ENCODE measurements around the gene SUMO4. TPM values are rescaled to one million over a fixed set of nuclear protein-coding genes. Genes with fewer than 3 reads are reported as not detected.

The SUMO4 gene
- total and polyA plus RNA-seq, 2 of the 8 experiments (the other 6 are each of a cell fraction or from before 2014, with no cell fraction given), result 0.09 to 1.3 TPM

DNA sequence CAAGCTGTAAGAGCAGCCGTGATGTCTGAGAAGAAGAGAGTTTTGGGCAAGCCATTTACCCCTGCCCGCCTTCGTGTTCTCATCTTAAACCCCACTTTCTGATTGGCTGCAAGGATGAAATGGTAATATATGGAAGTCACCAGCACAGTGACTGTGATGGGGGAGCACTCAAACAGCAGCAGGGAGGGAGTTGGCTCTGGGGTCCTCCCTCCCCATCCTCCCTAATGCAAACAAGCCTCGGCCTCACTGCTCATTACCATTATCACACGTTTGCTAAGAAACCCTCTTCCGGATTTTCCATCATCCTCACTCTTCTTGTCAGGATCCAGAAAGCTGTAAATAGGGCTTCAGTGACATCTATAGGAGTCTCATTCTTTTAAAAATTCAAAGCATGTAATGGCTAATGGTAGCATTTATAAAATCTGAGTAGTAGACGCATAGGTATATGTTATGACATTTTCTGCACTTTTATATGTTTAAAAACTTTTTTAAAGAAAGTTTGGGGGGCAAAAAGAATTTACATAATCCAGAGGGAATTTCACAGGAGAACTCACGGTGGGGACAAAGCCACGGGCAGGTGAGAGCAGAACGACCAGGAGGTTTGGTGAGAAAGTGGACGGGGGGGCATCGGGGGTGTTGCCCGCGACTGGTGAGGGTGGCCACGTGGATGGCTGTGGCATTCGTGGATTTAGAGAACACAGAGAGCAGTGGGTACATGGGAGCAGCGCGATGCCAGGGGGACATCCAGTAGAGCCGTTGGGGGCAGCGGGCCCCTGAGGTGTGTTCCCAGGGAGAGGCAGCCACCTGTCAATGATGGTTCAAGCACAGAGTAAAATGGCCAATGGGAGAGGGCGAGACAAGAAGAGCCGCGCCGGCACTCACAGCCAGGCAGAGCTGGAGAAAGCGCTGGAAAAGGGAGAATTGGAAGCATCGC, 29.6 kb downstream of the SUMO4 start:
- no peak overlapping the region for H2BK12ac ChIP-seq (ENCODE audit: low read depth, low read length)
- no peak overlapping the region for H3K4ac ChIP-seq (replicated peaks; ENCODE audit: insufficient read length, low read depth, low read length)
- H2BK20ac ChIP-seq (ENCODE audit: low read length), result no peak overlapping the region
- H2AK5ac ChIP-seq (ENCODE audit: low read depth, low read length), result no peak overlapping the region
- no peaks in the 10 kb centered on the region for H3K79me2 ChIP-seq (ENCODE audit: control insufficient read depth in 1 of 2, insufficient read depth in 2 of 2, low read length in 2 of 2)
- no peak overlapping the region for H3K4me3 ChIP-seq (ENCODE audit: extremely low read depth in 1 of 4, insufficient read depth in 2 of 4, low read depth in 3 of 4, low read length in 4 of 4)
- 88% methylated on average over 26 of the region's 26 CpGs; no CpG with 5 or more reads in 1 of the 2 experiments for WGBS, 2 experiments (ENCODE audit: extremely low coverage in 1 of 2, insufficient coverage in 1 of 2, insufficient read length in 1 of 2, insufficient replicate concordance in 2 of 2, low coverage in 1 of 2, low lambda C conversion rate in 2 of 2, missing lambda C conversion rate in 1 of 2)
- H4K5ac ChIP-seq (ENCODE audit: insufficient read length, low read depth, low read length), result no peak overlapping the region
- H3K9ac ChIP-seq (replicated peaks in 1 of 4; ENCODE audit: extremely low read depth in 1 of 4, low read depth in 3 of 4, low read length in 3 of 4), result no peak overlapping the region
- no peak overlapping the region for H3K56ac ChIP-seq (replicated peaks; ENCODE audit: insufficient read length, low read depth, low read length)
- ChIA-PET CTCF (ENCODE audit: partially characterized antibody) (interaction anchor here (0.5 to 2.2 kb wide), 9 partner anchors 9 to 401 kb away, joined by 3 to 5 read pairs (median 3); no protein-coding TSS in a partner anchor), POLR2A (ENCODE audit: partially characterized antibody) (no interaction called here)
- H4K20me1 ChIP-seq (replicated peaks in 1 of 2; ENCODE audit: control insufficient read depth in 1 of 2, insufficient read depth in 2 of 2, low read length in 2 of 2), result no peaks in the 10 kb centered on the region
- no peak overlapping the region for H3K4me2 ChIP-seq (ENCODE audit: insufficient read depth in 1 of 2, low read depth in 2 of 2, low read length in 2 of 2)
- FAIRE-seq (no peak), DNase-seq (ENCODE audit: low read depth in 1 of 2, low spot score in 2 of 2) (peak in 1 of 2 experiments; percentile 35)
- H3K18ac ChIP-seq (ENCODE audit: extremely low read depth, low read length), result no peak overlapping the region
- 0 out of 2 replicates have a peak overlapping the region, but pooled peaks have one; percentile 24 for H2BK15ac ChIP-seq (ENCODE audit: low read length)
- H3K23me2 ChIP-seq (ENCODE audit: low read depth, low read length), result no peaks in the 10 kb centered on the region
- no peak overlapping the region for H2BK5ac ChIP-seq (ENCODE audit: low read depth, low read length)
- no peak overlapping the region for H4K91ac ChIP-seq (replicated peaks; ENCODE audit: insufficient read length, low read length)
- no peak overlapping the region for H2BK120ac ChIP-seq (replicated peaks; ENCODE audit: low read depth, low read length)
- no peak overlapping the region; the same call in 1 of the 2 replicates for H4K8ac ChIP-seq (ENCODE audit: extremely low read depth, insufficient read depth, low read length)
- H3K27ac ChIP-seq (ENCODE audit: low read depth, low read length), result no peak overlapping the region
- no peak overlapping the region for H3K23ac ChIP-seq (ENCODE audit: insufficient read length)
- no peak overlapping the region for H3K14ac ChIP-seq (ENCODE audit: insufficient read length)
- H3K4me1 ChIP-seq (replicated peaks in 1 of 4; ENCODE audit: control insufficient read depth in 3 of 4, insufficient read depth in 4 of 4, low read length in 3 of 4), result peaks cover 0 to 2% (median under 1%) of the 10 kb centered on the region in 4 experiments; a peak in 1 of 7 replicates
- no peak overlapping the region for H2AFZ ChIP-seq (ENCODE audit: low read length)
- no peaks in the 10 kb centered on the region for H3K9me3 ChIP-seq (ENCODE audit: insufficient read depth in 2 of 2, low read depth in 1 of 2, low read length in 1 of 2)
- H3K79me1 ChIP-seq (ENCODE audit: low read depth, low read length), result no peaks in the 10 kb centered on the region
- H3K36me3 ChIP-seq (ENCODE audit: control insufficient read depth in 2 of 4, insufficient read depth in 4 of 4, low read length in 3 of 4), result no peaks in the 10 kb centered on the region
- H3K27me3 ChIP-seq (replicated peaks in 1 of 4; ENCODE audit: control insufficient read depth in 3 of 4, extremely low read depth in 1 of 4, insufficient read depth in 3 of 4, low read length in 3 of 4), result no peaks in the 10 kb centered on the region
- TF ChIP-seq JUN (IDR thresholded peaks at IDR 0.05; ENCODE audit: low read depth, low read length) (no peak), RBBP5 (IDR thresholded peaks at IDR 0.05; ENCODE audit: borderline replicate concordance, low read depth, low read length) (no peak), SRF (IDR thresholded peaks at IDR 0.05; ENCODE audit: low read depth, low read length) (no peak), POLR2AphosphoS5 (IDR thresholded peaks at IDR 0.05; ENCODE audit: low read depth, low read length) (no peak), SP1 (IDR thresholded peaks at IDR 0.05; ENCODE audit: low read depth, low read length) (no peak), HDAC2 (IDR thresholded peaks at IDR 0.05; ENCODE audit: borderline replicate concordance in 1 of 2, low read depth in 2 of 2, low read length in 2 of 2) (no peak), NRF1 (IDR thresholded peaks at IDR 0.05; ENCODE audit: low read depth, low read length) (no peak), ZNF274 (IDR thresholded peaks at IDR 0.05; ENCODE audit: borderline replicate concordance, extremely low read depth, low read length) (no peak)
- TF ChIP-seq, protein P1, sequence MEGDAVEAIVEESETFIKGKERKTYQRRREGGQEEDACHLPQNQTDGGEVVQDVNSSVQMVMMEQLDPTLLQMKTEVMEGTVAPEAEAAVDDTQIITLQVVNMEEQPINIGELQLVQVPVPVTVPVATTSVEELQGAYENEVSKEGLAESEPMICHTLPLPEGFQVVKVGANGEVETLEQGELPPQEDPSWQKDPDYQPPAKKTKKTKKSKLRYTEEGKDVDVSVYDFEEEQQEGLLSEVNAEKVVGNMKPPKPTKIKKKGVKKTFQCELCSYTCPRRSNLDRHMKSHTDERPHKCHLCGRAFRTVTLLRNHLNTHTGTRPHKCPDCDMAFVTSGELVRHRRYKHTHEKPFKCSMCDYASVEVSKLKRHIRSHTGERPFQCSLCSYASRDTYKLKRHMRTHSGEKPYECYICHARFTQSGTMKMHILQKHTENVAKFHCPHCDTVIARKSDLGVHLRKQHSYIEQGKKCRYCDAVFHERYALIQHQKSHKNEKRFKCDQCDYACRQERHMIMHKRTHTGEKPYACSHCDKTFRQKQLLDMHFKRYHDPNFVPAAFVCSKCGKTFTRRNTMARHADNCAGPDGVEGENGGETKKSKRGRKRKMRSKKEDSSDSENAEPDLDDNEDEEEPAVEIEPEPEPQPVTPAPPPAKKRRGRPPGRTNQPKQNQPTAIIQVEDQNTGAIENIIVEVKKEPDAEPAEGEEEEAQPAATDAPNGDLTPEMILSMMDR (IDR thresholded peaks at IDR 0.05; ENCODE audit: control extremely low read depth in 1 of 3, insufficient read depth in 1 of 3, low read depth in 1 of 3, low read length in 3 of 3), result no peak

Data from H1 (cell line).